ENCODE data around the gene SPATA4.

Gene SPATA4

DNA sequence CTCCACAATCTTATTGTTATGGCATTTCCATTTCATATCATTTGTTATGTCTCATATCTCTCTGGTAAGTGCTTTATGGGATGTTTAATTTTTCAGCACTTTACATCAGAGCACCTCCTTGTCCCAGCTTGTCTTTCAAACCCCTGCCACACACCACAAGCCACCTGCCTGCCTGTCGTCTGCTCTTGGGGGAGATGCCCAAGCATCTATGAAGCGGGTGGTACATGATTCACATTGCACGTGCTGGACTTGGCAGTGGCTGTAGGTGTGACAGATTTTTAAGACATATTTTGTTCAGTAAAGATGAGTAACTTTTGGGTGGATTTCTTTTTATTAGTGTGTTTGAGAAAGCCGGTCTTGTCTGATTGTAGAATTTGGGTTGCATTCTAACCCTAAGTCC lies 14.2 kb upstream of the SPATA4 start:
- H3K27ac ChIP-seq, result no peak overlapping the region
- TF ChIP-seq, protein P1, sequence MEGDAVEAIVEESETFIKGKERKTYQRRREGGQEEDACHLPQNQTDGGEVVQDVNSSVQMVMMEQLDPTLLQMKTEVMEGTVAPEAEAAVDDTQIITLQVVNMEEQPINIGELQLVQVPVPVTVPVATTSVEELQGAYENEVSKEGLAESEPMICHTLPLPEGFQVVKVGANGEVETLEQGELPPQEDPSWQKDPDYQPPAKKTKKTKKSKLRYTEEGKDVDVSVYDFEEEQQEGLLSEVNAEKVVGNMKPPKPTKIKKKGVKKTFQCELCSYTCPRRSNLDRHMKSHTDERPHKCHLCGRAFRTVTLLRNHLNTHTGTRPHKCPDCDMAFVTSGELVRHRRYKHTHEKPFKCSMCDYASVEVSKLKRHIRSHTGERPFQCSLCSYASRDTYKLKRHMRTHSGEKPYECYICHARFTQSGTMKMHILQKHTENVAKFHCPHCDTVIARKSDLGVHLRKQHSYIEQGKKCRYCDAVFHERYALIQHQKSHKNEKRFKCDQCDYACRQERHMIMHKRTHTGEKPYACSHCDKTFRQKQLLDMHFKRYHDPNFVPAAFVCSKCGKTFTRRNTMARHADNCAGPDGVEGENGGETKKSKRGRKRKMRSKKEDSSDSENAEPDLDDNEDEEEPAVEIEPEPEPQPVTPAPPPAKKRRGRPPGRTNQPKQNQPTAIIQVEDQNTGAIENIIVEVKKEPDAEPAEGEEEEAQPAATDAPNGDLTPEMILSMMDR (conservative IDR thresholded peaks at IDR 0.05), result no peak

DNA sequence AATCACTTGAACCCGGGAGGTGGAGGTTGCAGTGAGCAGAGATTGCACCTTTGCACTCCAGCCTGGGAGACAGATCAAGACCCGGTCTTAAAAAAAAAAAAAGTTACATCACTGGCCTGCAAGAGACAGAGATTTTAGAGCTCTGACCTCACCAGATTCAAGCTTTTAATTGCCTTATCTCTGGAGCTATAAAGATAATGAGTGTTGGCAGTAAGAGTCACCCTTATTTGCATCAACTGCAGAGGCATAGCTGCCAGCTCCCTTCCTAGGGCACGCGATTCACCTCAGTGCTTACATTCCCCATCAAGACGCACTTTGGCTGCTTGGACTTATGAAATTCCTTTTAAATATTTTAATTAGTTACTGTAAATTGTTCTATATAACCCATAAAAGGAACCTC lies 12.5 kb upstream of the SPATA4 start:
- TF ChIP-seq, protein P1 (conservative IDR thresholded peaks at IDR 0.05), result no peak
- no peak overlapping the region for H3K27ac ChIP-seq

DNA sequence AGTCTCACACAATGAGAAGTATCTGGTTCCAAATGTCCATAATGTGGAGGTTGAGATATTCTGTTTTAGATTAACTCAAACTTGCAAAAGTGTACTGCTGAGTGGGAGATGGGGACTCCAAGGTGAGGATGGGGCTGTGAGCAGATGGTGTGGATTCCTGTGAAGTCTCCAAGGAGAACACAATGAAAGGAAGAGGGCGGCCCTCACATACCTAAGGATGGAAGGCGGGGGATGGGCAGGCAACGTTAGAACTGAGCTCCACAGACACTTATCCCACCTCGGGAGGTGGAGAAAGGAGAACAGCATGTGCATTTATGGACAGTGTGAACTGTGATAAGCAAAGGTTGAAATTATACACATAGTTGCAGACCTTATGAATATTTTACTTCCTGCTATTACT lies 9.9 kb upstream of the SPATA4 start:
- no peak overlapping the region for H3K27ac ChIP-seq
- TF ChIP-seq, protein P1 (conservative IDR thresholded peaks at IDR 0.05), result no peak

DNA sequence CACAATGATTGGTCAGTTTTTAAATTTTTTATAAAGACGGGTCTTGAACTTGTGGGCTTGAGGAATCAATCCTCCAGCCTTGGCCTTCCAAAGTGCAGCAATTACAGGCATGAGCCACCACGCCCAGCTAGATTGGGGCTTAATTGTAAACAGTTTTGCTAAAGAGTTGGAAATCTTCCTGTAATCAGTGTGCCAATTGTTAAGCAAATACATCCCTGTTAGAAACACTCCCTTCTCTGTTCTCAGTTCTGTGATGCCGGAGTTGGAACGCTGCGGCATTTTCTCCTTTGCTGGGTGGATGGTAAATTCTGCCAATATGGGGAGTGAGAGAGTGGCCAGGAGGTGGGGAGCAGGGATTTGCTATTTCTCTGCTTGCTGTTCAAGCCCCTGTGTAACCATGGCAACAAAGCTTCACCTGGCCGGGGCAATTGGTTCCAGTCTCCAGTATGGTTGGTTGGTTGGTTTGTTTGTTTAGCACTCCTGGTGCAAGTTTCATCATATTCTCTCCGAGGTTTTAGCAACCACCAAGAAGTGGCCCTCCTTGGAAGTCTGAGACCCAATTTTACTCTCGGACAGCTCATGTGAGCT lies 3.0 kb upstream of the SPATA4 start:
- no peak overlapping the region for H3K27ac ChIP-seq
- TF ChIP-seq, protein P1 (conservative IDR thresholded peaks at IDR 0.05), result no peak

DNA sequence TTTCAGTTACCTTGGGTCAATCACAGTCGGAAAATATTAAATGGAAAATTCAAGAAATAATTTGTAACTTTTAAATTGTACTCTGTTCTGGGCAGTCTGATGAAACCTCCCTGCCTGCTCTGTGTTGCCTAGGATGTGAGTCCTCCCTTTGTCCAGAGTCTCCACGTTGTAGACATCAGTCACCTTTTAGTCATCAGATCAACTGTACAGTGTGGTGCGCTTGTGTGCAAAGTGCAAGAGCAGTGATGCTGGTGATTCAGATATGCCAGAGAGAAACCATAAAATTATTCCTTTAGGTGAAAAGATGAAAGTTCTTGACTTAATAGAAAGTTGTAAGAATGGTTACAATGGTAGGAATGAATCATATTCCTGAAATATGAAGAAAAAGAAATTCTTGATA lies 1.4 kb downstream of the SPATA4 start:
- no peak overlapping the region for H3K27ac ChIP-seq
- TF ChIP-seq, protein P1 (conservative IDR thresholded peaks at IDR 0.05), result no peak

DNA sequence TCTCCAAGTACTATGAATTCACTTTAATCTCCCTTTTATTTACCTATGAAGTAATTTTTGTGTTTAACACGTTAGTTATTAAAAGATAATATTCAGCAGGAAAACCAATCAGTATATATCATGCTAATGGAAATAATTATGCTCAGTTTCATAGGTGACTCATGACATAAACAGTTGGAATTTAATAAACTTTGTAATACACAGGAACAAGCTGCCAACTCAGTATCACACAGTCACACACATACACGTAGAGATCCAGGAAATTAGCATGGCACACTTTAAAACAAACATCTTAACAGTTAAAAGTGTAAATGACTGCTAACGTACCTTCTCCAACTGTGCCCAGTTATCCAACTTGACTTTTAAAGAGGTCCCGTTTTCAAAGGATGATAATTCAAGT lies 2.3 kb downstream of the SPATA4 start:
- TF ChIP-seq, protein P1 (conservative IDR thresholded peaks at IDR 0.05), result no peak
- no peak overlapping the region for H3K27ac ChIP-seq

DNA sequence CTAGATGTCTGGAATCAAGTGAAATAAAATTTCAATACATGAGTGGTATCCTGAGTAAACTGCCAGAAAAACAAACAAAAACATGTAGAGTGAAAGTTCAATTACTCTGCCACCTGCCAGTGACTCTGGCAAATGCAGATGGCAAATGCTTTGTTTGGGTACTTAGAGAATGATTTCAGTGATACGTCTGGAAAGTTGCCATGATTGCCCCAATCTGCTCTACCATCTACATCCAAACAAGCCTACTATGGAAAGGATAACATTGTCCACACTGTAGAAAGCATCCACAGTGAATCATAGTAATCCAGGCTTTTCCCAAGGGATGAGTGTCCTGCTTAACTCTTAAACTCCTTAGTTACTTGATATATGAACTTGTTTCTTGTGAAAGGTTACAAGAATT lies 3.4 kb downstream of the SPATA4 start:
- H3K27ac ChIP-seq, result no peak overlapping the region
- TF ChIP-seq, protein P1 (conservative IDR thresholded peaks at IDR 0.05), result peak; percentile 51

Data from VCaP (cell line).